GM12878 (cell line): Measurements from ENCODE around the gene TGDS. TPM values are rescaled to one million over a fixed set of nuclear protein-coding genes. Genes with fewer than 3 reads are reported as not detected.
A peak's percentile ranks its signal among the peaks of the same experiment; 100 is the strongest.

Experiments
- ATAC-seq: fragments of 200-7000 bp; cut with Tn5 transposase; 3 replicates; pipeline ENCODE4 v1.9.1; 2020; ENCODE audit warnings: mild to moderate bottlenecking, moderate library complexity
- BruUV-seq: library from RNA; stranded (reverse); fragments of 400-500 nt; replicated peaks from 2 replicates; lab custom pipeline; 2021; lab: Mats Ljungman, UMichigan
- CTCF ChIA-PET: fragments of 300-600 bp; sonication (Branson Sonifier 250); formaldehyde crosslinking; extraction: SDS; loops from one replicate; lab custom pipeline; 2021; ENCODE audit warnings: inconsistent platforms; lab: Yijun Ruan, JAX
- POLR2A ChIA-PET: fragments of 350-600 bp; formaldehyde crosslinking; extraction: SDS; loops from one replicate; lab custom pipeline; 2021; ENCODE audit warnings: inconsistent platforms; lab: Charles Lee
- RAD21 ChIA-PET: fragments of 300-600 bp; sonication (Branson Sonifier 250); formaldehyde crosslinking; loops from one replicate; lab custom pipeline; 2023; ENCODE audit warnings: antibody characterized with exemption; ENCODE audit not compliant: unreplicated experiment; lab: Charles Lee
- SMC1A ChIA-PET: fragments of 300-600 bp; sonication (Branson Sonifier 250); formaldehyde crosslinking; loops from one replicate; lab custom pipeline; 2023; ENCODE audit not compliant: unreplicated experiment, uncharacterized antibody; lab: Charles Lee
- DNase-seq: peaks from one replicate; pipeline ENCODE4 v3.0.0-alpha.2; 2011; ENCODE audit warnings: low read depth, low spot score
- FAIRE-seq: peaks from 3 replicates; lab custom pipeline; 2011; peaks lifted over from hg19 to GRCh38; lab: Jason Lieb, UNC
- H2AFZ ChIP-seq: 2 replicates; pipeline ENCODE4 v1.6.0; 2011; ENCODE audit warnings: low read depth, low read length, control low read depth; ENCODE audit not compliant: control insufficient read depth
- H3K27ac ChIP-seq: 2 replicates; pipeline ENCODE4 v1.5.1; 2011; ENCODE audit warnings: control low read depth; ENCODE audit not compliant: control insufficient read depth, insufficient read depth
- H3K27me3 ChIP-seq, 2 experiments: replicated peaks in 1 of 2; 2 replicates each; pipeline versions ENCODE4 v1.6.0 to v1.6.1; 2011; ENCODE audit warnings: low read length in 1 of 2; ENCODE audit not compliant: control insufficient read depth in 2 of 2, insufficient read depth in 2 of 2
- H3K36me3 ChIP-seq, 2 experiments: 2 replicates each; pipeline ENCODE4 v1.5.1; 2011; ENCODE audit warnings: low read length in 1 of 2; ENCODE audit not compliant: control insufficient read depth in 2 of 2, insufficient read depth in 2 of 2
- H3K4me1 ChIP-seq: 2 replicates; pipeline ENCODE4 v1.6.1; 2011; ENCODE audit warnings: mild to moderate bottlenecking, low read length, moderate library complexity, mixed read lengths; ENCODE audit not compliant: control insufficient read depth, insufficient read depth
- H3K4me2 ChIP-seq: 2 replicates; pipeline ENCODE4 v1.6.0; 2011; ENCODE audit warnings: control low read depth; ENCODE audit not compliant: control insufficient read depth, insufficient read depth
- H3K4me3 ChIP-seq: fragments of 200-600 bp; sonication (generic); 2 replicates; pipeline ENCODE4 v1.5.1; 2016
- H3K79me2 ChIP-seq: 2 replicates; pipeline ENCODE4 v1.6.0; 2011; ENCODE audit warnings: low read length; ENCODE audit not compliant: control insufficient read depth, insufficient read depth
- H3K9ac ChIP-seq: 2 replicates; pipeline ENCODE4 v1.8.0; 2011; ENCODE audit warnings: low read length, control low read depth, mixed read lengths; ENCODE audit not compliant: control insufficient read depth, insufficient read depth
- H3K9me3 ChIP-seq: replicated peaks from 3 replicates; pipeline ENCODE4 v1.5.1; 2011; ENCODE audit warnings: mild to moderate bottlenecking, low read length; ENCODE audit not compliant: control insufficient read depth, insufficient read depth
- H4K20me1 ChIP-seq: 2 replicates; pipeline ENCODE4 v1.6.0; 2011; ENCODE audit not compliant: control insufficient read depth, insufficient read depth
- CHD1 ChIP-seq: IDR thresholded peaks from 2 replicates; pipeline ENCODE4 v1.6.1; 2012; ENCODE audit warnings: low read depth, low read length, improper control_type of control experiment
- CHD2 ChIP-seq: IDR thresholded peaks from 2 replicates; pipeline ENCODE4 v1.6.1; 2011; ENCODE audit warnings: low read depth, low read length, improper control_type of control experiment, borderline replicate concordance
- MEF2B ChIP-seq: fragments of 450-650 bp; IDR thresholded peaks from 2 replicates; pipeline ENCODE4 v1.6.1; 2018; ENCODE audit warnings: mild to moderate bottlenecking, moderate library complexity; ENCODE audit not compliant: partially characterized antibody, poor library complexity, severe bottlenecking
- NR2C2 ChIP-seq: IDR thresholded peaks from 2 replicates; pipeline ENCODE4 v1.6.1; 2011; ENCODE audit warnings: borderline replicate concordance, low read depth; ENCODE audit not compliant: control insufficient read depth, insufficient read length
- PML ChIP-seq: IDR thresholded peaks from 2 replicates; pipeline ENCODE4 v1.6.1; 2012; ENCODE audit warnings: low read length, inconsistent platforms
- POLR2A ChIP-seq: IDR thresholded peaks from 2 replicates; pipeline ENCODE4 v1.6.1; 2011; ENCODE audit warnings: low read depth, mild to moderate bottlenecking, low read length
- SREBF2 ChIP-seq: IDR thresholded peaks from 2 replicates; pipeline ENCODE4 v1.6.1; 2012; ENCODE audit warnings: mild to moderate bottlenecking, low read length
- ZBED1 ChIP-seq: IDR thresholded peaks from 2 replicates; pipeline ENCODE4 v1.6.1; 2016; ENCODE audit warnings: borderline replicate concordance
- WGBS: methylation state at CpG from one replicate; pipeline ENCODE4 v1.1.6; 2016; ENCODE audit warnings: low lambda C conversion rate; ENCODE audit not compliant: insufficient replicate concordance, insufficient coverage; ENCODE audit errors: missing lambda C conversion rate; 5-methylcytosine and 5-hydroxymethylcytosine counted together
- in situ Hi-C: fragments of 300-500 bp; cut with MboI; formaldehyde crosslinking; loops from 9 replicates; pipeline ENCODE4 v1.14.3; 2018; ENCODE audit warnings: mixed read lengths
- intact Hi-C: fragments of 100-400 bp; cut with micrococcal nuclease; formaldehyde crosslinking; loops from one replicate; pipeline ENCODE4 v1.14.2; 2022; ENCODE audit not compliant: unreplicated experiment
- polyA plus RNA-seq, 11 experiments: library from polyadenylated mRNA; depleted of rRNA in 4 of 11; unstranded in 6 of 11; stranded (reverse) in 5 of 11; fragments of >200 nt; fragmentation: Nextera tagmentation in 4 of 11; fragmentation: Illumina TruSeq in 1 of 11; extraction: Ambion mirVana in 4 of 11; extraction: Trizol in 1 of 11; gene quantifications; 1 replicate in 1 of 11; 2 replicates in 10 of 11; pipeline versions ENCODE4 v1.2.1 to v1.2.3, GENCODE V29; 2011 to 2016; ENCODE audit warnings: inconsistent platforms in 2 of 11, missing spikeins in 2 of 11, low read depth in 1 of 11
- total RNA-seq, 4 experiments: library from RNA; depleted of rRNA in 3 of 4; stranded (reverse); fragments of >200 nt in 3 of 4; fragmentation: Illumina TruSeq in 1 of 4; extraction: Trizol in 1 of 4; gene quantifications; 2 replicates each; pipeline versions ENCODE4 v1.2.1 to v1.2.3, GENCODE V29; 2013 to 2021
- TF ChIP-seq, protein P1 (sequence below): fragments of 450-650 bp; IDR thresholded peaks from 2 replicates; pipeline ENCODE4 v1.6.1; 2018; ENCODE audit warnings: borderline replicate concordance, mild to moderate bottlenecking; ENCODE audit not compliant: partially characterized antibody

Gene TGDS
- total and polyA plus RNA-seq, 10 of the 15 experiments (the other 5 are each of a cell fraction or from before 2014, with no cell fraction given), result 13.1 to 44.3 (median 23.8) TPM

DNA sequence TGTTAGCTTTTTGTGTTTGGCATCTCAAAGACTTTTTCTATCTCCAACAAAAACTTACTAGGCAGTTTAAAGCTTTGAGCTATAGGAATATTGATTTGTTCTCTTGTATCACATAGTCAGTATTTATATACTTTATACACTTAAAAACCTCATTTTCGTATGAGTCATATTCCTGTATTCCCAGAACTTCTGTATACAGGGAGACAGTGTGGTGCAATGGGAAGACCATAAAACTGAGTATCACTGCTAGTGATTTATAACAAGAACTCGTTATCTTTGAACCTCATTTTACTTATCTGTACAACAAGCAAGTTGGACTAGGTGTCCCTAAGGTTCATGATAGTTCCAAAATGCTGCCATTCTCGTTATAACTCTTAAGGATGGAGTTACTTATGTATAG lies 12.0 kb upstream of the TGDS start:
- no peak for FAIRE-seq
- in situ Hi-C loops, result no loop called here
- no peaks in the 10 kb centered on the region for H3K9me3 ChIP-seq
- H3K4me3 ChIP-seq, result no peak overlapping the region
- BruUV-seq, result no TSS peak
- no peak for DNase-seq
- H4K20me1 ChIP-seq, result no peaks in the 10 kb centered on the region
- CTCF ChIA-PET, result interaction anchor here (1.0 to 2.8 kb wide), 3 partner anchors 10 to 59 kb away, joined by 3 to 22 read pairs (median 9); no protein-coding TSS in a partner anchor
- ATAC-seq, result peak; percentile 23; the same call in 1 of the 3 replicates
- H2AFZ ChIP-seq, result no peak overlapping the region
- peaks cover 5% of the 10 kb centered on the region for H3K79me2 ChIP-seq
- H3K36me3 ChIP-seq, result peaks cover 0 to 9% of the 10 kb centered on the region in 2 experiments; a peak in 1 of 4 replicates
- RAD21 ChIA-PET, result interaction anchor here (1.5 to 2.3 kb wide), 3 partner anchors 10 to 172 kb away, joined by 5 to 11 read pairs (median 7); no protein-coding TSS in a partner anchor
- TF ChIP-seq POLR2A (no peak), ZBED1 (no peak), CHD1 (no peak), CHD2 (no peak), MEF2B (no peak), SREBF2 (no peak), NR2C2 (no peak), PML (no peak)
- TF ChIP-seq, protein P1, sequence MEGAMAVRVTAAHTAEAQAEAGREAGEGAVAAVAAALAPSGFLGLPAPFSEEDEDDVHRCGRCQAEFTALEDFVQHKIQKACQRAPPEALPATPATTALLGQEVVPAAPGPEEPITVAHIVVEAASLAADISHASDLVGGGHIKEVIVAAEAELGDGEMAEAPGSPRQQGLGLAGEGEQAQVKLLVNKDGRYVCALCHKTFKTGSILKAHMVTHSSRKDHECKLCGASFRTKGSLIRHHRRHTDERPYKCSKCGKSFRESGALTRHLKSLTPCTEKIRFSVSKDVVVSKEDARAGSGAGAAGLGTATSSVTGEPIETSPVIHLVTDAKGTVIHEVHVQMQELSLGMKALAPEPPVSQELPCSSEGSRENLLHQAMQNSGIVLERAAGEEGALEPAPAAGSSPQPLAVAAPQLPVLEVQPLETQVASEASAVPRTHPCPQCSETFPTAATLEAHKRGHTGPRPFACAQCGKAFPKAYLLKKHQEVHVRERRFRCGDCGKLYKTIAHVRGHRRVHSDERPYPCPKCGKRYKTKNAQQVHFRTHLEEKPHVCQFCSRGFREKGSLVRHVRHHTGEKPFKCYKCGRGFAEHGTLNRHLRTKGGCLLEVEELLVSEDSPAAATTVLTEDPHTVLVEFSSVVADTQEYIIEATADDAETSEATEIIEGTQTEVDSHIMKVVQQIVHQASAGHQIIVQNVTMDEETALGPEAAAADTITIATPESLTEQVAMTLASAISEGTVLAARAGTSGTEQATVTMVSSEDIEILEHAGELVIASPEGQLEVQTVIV, result no peak
- TF ChIP-seq, all 136 proteins: peak for 0
- H3K4me2 ChIP-seq, result no peak overlapping the region
- intact Hi-C loops, result no loop called here
- ChIA-PET POLR2A (interaction anchor here (1.6 kb wide), 1 partner anchor 12 kb away, joined by 6 read pairs; the partner anchor contains the start of gene TGDS), SMC1A (interaction anchor here (1.7 to 2.3 kb wide), 2 partner anchors 9 to 171 kb away, joined by 3 to 14 read pairs; no protein-coding TSS in a partner anchor)
- H3K27me3 ChIP-seq, result no peaks in the 10 kb centered on the region
- no peak overlapping the region for H3K9ac ChIP-seq
- H3K27ac ChIP-seq, result no peak overlapping the region
- 80% methylated on average over 3 of the region's 3 CpGs for WGBS
- no peaks in the 10 kb centered on the region for H3K4me1 ChIP-seq
